DOHH2 (cell line): ENCODE data around the gene VWA5B1.

Experiments used
- H3F3A ChIP-seq: fragments of 200-600 bp; sonication (generic), shearing (Covaris generic); 2 replicates; pipeline ENCODE4 v1.6.0; 2016; ENCODE audit warnings: antibody characterized with exemption, mild to moderate bottlenecking; ENCODE audit not compliant: control insufficient read depth, insufficient read depth
- H3K27ac ChIP-seq: fragments of 200-600 bp; sonication (generic); 2 replicates; pipeline ENCODE4 v1.5.1; 2014; ENCODE audit warnings: low read depth, mild to moderate bottlenecking, low read length, moderate library complexity
- H3K27me3 ChIP-seq: fragments of 200-600 bp; sonication (generic); 2 replicates; pipeline ENCODE4 v1.6.1; 2014; ENCODE audit warnings: mild to moderate bottlenecking, low read length, mixed read lengths; ENCODE audit not compliant: control insufficient read depth
- H3K36me3 ChIP-seq: fragments of 200-600 bp; sonication (generic); 2 replicates; pipeline ENCODE4 v1.6.1; 2014; ENCODE audit warnings: mild to moderate bottlenecking, low read length, moderate library complexity, mixed read lengths; ENCODE audit not compliant: control insufficient read depth
- H3K4me1 ChIP-seq: fragments of 200-600 bp; sonication (generic); 2 replicates; pipeline ENCODE4 v1.6.1; 2014; ENCODE audit warnings: mild to moderate bottlenecking, low read length, mixed read lengths; ENCODE audit not compliant: control insufficient read depth
- H3K4me2 ChIP-seq: fragments of 200-600 bp; sonication (generic); 2 replicates; pipeline ENCODE4 v1.6.0; 2014; ENCODE audit warnings: mild to moderate bottlenecking, low read length, moderate library complexity
- H3K4me3 ChIP-seq: fragments of 200-600 bp; sonication (generic); 2 replicates; pipeline ENCODE4 v1.5.1; 2014; ENCODE audit warnings: mild to moderate bottlenecking, low read length, mixed read lengths
- H3K79me2 ChIP-seq: fragments of 200-600 bp; sonication (generic); 2 replicates; pipeline ENCODE4 v1.6.1; 2014; ENCODE audit warnings: mild to moderate bottlenecking, low read length, mixed read lengths; ENCODE audit not compliant: control insufficient read depth
- H3K9me2 ChIP-seq: fragments of 200-600 bp; sonication (generic); replicated peaks from 2 replicates; pipeline ENCODE4 v1.6.1; 2014; ENCODE audit warnings: mild to moderate bottlenecking, low read length, mixed read lengths; ENCODE audit not compliant: control insufficient read depth
- H3K9me3 ChIP-seq: fragments of 200-600 bp; sonication (generic); 2 replicates; pipeline ENCODE4 v1.6.1; 2014; ENCODE audit warnings: antibody characterized with exemption, low read length, mixed read lengths; ENCODE audit not compliant: control insufficient read depth, insufficient read depth
- H4K20me1 ChIP-seq: fragments of 200-600 bp; sonication (generic); 2 replicates; pipeline ENCODE4 v1.6.0; 2014; ENCODE audit warnings: low read depth, mild to moderate bottlenecking, antibody characterized with exemption, low read length, moderate library complexity; ENCODE audit not compliant: control insufficient read depth, insufficient read depth
- EZH2phosphoT487 ChIP-seq: fragments of 200-600 bp; sonication (generic); IDR thresholded peaks from 2 replicates; pipeline ENCODE4 v1.6.1; 2017; ENCODE audit warnings: borderline replicate concordance, mild to moderate bottlenecking, antibody characterized with exemption, low read length, moderate library complexity, mixed read lengths
- TF ChIP-seq, protein P1 (sequence below): fragments of 200-600 bp; sonication (generic); IDR thresholded peaks from one replicate; pipeline ENCODE4 v1.5.1; 2014; ENCODE audit warnings: antibody characterized with exemption, mild to moderate bottlenecking, low read depth, low read length; ENCODE audit not compliant: poor library complexity, severe bottlenecking

Gene VWA5B1

DNA sequence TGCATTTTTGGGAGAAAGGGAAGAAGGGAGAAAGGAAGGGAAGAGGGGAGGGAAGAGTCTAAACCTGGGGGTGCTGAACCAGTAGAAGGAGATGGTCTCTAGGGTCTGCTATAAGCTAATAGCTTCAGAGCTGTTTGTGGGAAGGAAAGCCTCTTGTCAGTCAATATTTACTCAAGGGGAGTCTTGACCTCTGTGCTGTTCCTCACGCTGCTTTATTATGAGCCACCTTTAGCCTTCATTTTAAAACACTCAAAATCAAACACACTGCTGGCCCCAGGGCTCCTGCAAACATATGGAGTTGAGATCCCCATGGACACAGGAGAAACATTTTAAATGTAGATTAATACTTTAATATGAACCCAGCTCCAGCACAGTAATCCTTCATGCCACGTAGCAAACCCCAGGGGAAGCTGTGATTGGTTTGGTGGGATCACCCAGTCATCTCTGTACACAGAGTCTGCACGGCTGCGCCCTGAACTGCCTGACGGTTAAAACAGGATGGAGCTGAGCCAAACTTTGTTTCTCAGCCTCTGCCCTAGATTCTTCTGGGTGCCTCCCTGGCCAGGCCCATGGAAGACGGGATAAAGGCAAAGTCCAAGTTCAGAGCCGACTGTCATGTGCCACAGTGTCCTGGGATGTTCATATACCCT, 40.2 kb upstream of the VWA5B1 start:
- peaks cover 11% of the 10 kb centered on the region for H3K27me3 ChIP-seq
- H3K79me2 ChIP-seq = no peaks in the 10 kb centered on the region
- TF ChIP-seq, protein P1, sequence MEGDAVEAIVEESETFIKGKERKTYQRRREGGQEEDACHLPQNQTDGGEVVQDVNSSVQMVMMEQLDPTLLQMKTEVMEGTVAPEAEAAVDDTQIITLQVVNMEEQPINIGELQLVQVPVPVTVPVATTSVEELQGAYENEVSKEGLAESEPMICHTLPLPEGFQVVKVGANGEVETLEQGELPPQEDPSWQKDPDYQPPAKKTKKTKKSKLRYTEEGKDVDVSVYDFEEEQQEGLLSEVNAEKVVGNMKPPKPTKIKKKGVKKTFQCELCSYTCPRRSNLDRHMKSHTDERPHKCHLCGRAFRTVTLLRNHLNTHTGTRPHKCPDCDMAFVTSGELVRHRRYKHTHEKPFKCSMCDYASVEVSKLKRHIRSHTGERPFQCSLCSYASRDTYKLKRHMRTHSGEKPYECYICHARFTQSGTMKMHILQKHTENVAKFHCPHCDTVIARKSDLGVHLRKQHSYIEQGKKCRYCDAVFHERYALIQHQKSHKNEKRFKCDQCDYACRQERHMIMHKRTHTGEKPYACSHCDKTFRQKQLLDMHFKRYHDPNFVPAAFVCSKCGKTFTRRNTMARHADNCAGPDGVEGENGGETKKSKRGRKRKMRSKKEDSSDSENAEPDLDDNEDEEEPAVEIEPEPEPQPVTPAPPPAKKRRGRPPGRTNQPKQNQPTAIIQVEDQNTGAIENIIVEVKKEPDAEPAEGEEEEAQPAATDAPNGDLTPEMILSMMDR = no peak
- no peak for TF ChIP-seq EZH2phosphoT487
- no peaks in the 10 kb centered on the region for H3K4me1 ChIP-seq
- H3F3A ChIP-seq = no peaks in the 10 kb centered on the region
- H3K4me2 ChIP-seq = no peak overlapping the region
- H3K36me3 ChIP-seq = no peaks in the 10 kb centered on the region
- H3K4me3 ChIP-seq = no peak overlapping the region
- no peaks in the 10 kb centered on the region for H3K9me3 ChIP-seq
- no peak overlapping the region for H3K27ac ChIP-seq
- no peaks in the 10 kb centered on the region for H3K9me2 ChIP-seq
- no peaks in the 10 kb centered on the region for H4K20me1 ChIP-seq

DNA sequence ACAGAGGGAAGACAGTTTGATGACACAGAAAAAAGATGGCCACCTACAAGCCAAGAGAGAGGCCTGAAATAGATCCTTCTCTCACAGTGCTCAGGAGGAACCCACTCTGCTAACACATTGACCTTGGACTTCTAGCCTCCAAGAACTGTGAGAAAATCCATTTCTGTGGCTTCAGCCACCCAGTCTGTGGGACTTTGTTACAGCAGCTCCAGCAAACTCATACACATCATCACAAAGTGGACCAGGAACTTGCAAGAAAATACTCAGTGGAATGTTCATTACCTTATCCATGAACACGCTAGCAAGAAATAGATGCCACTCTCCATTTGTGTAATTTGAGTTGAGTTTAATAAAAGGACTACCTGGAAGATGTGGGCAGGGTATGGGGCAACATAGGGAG, 38.1 kb upstream of the VWA5B1 start:
- peaks cover 11% of the 10 kb centered on the region for H3K27me3 ChIP-seq

DNA sequence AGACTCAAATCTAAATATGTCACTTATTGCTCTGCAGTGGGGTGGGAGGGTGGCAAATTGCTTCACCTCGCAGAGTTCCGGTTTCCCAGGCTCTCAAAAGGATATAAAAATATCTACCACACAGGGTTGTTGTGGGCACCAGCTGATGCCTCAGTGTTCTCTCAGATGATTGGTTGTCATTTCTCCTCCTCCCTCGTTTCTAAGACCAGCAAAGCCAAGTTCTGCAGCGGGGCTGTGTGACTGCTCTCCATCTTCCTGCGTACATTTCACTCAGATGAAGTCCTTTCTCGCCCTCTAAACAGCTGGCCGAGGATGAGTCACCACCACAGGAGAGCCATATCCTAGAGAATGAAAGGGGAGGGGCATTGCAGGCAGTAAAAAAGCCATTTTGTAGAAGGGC, 35.0 kb upstream of the VWA5B1 start:
- Histone ChIP-seq H3K9me3 (no peaks in the 10 kb centered on the region), H3K27me3 (peaks cover 1% of the 10 kb centered on the region), H3K79me2 (no peaks in the 10 kb centered on the region), H3K27ac (no peak overlapping the region), H3K36me3 (no peaks in the 10 kb centered on the region), H3K4me3 (no peak overlapping the region), H3F3A (no peaks in the 10 kb centered on the region), H3K4me2 (no peak overlapping the region), H3K9me2 (no peaks in the 10 kb centered on the region), H4K20me1 (no peaks in the 10 kb centered on the region), H3K4me1 (no peaks in the 10 kb centered on the region)
- TF ChIP-seq, protein P1 = no peak
- no peak for TF ChIP-seq EZH2phosphoT487

More for the DNA sequence above, 38.1 kb upstream of the VWA5B1 start:
- Histone ChIP-seq H3K36me3 (no peaks in the 10 kb centered on the region), H4K20me1 (no peaks in the 10 kb centered on the region), H3K9me2 (no peaks in the 10 kb centered on the region), H3F3A (no peaks in the 10 kb centered on the region), H3K9me3 (no peaks in the 10 kb centered on the region), H3K27ac (no peak overlapping the region), H3K4me2 (no peak overlapping the region), H3K79me2 (no peaks in the 10 kb centered on the region), H3K4me3 (no peak overlapping the region), H3K4me1 (no peaks in the 10 kb centered on the region)
- TF ChIP-seq EZH2phosphoT487 = no peak
- TF ChIP-seq, protein P1 = no peak
